ENCODE data around the gene ACTN1.

GRCh38 chr14:68902357-68902756, 76.7 kb downstream of the ACTN1 start:
- no peak for TF ChIP-seq CTCF (IDR thresholded peaks at IDR 0.05)
- TF ChIP-seq POLR2A (IDR thresholded peaks at IDR 0.05): no peak
- TF ChIP-seq POLR2AphosphoS5 (IDR thresholded peaks at IDR 0.05): no peak

Data from suprapubic skin (tissue), 4 donors.